HCT116 (cell line): ENCODE data around the gene AUTS2. TPM values are rescaled to one million over a fixed set of nuclear protein-coding genes. Genes with fewer than 3 reads are reported as not detected.
"Not testable (repeated sequence)": the region's sequence is repeated elsewhere in the genome, so short reads cannot be mapped to it uniquely, and the experiment has no call there.

Experiments
- ATAC-seq: fragments of 200-7000 bp; cut with Tn5 transposase; 2 replicates; pipeline ENCODE4 v1.9.1; 2020; ENCODE audit warnings: mild to moderate bottlenecking, moderate library complexity
- BruUV-seq: library from RNA; stranded (reverse); fragments of 400-500 nt; replicated peaks from 2 replicates; lab custom pipeline; 2021; lab: Mats Ljungman, UMichigan
- CTCF ChIA-PET: fragments of 300-600 bp; sonication (Branson Sonifier 250); formaldehyde crosslinking; loops from one replicate; lab custom pipeline; 2021; ENCODE audit warnings: antibody characterized with exemption; lab: Charles Lee
- POLR2A ChIA-PET: fragments of 300-600, 350-600 bp; sonication (Branson Sonifier 250); formaldehyde crosslinking; loops from one replicate; lab custom pipeline; 2021; ENCODE audit warnings: antibody characterized with exemption; lab: Charles Lee
- RAD21 ChIA-PET, 2 experiments: fragments of 300-600 bp; sonication (Branson Sonifier 250); formaldehyde crosslinking; loops; one replicate each; lab custom pipeline; 2023; ENCODE audit warnings: low total read pairs in 2 of 2; ENCODE audit not compliant: uncharacterized antibody in 2 of 2, unreplicated experiment in 2 of 2, low non-redundant PET in 1 of 2; lab: Charles Lee
- DNase-seq: peaks from one replicate; pipeline ENCODE4 v3.0.0-alpha.2; 2010; ENCODE audit warnings: low read depth, low spot score
- H2AFZ ChIP-seq: fragments of 200-600 bp; shearing (Covaris generic), sonication (generic); 2 replicates; pipeline ENCODE4 v1.6.1; 2017; ENCODE audit warnings: low read depth, mixed run types, mixed read lengths, antibody characterized with exemption, low read length; ENCODE audit not compliant: poor library complexity, severe bottlenecking
- H3K27ac ChIP-seq: 2 replicates; pipeline ENCODE4 v1.5.1; 2012; ENCODE audit warnings: low read depth, low read length
- H3K27me3 ChIP-seq: fragments of 200-600 bp; sonication (generic); 2 replicates; pipeline ENCODE4 v1.6.1; 2016; ENCODE audit warnings: mixed run types, low read length, mixed read lengths; ENCODE audit not compliant: insufficient read depth
- H3K36me3 ChIP-seq, 2 experiments: fragments of 200-500 bp in 1 of 2; fragments of 200-600 bp in 1 of 2; sonication (Bioruptor generic) in 1 of 2; sonication (generic) in 1 of 2; 2 replicates each; pipeline versions ENCODE4 v1.5.1 to v1.6.1; 2014 to 2016; ENCODE audit warnings: low read length in 2 of 2, inconsistent platforms in 1 of 2, mixed read lengths in 1 of 2, mixed run types in 1 of 2; ENCODE audit not compliant: insufficient read depth in 2 of 2, control insufficient read depth in 1 of 2
- H3K4me1 ChIP-seq, 2 experiments: fragments of 200-600 bp in 1 of 2; sonication (generic) in 1 of 2; 2 replicates each; pipeline versions ENCODE4 v1.5.1 to v1.6.1; 2012 to 2017; ENCODE audit warnings: low read length in 2 of 2, inconsistent platforms in 1 of 2, mild to moderate bottlenecking in 1 of 2, mixed read lengths in 1 of 2, mixed run types in 1 of 2, moderate library complexity in 1 of 2; ENCODE audit not compliant: insufficient read depth in 2 of 2, control insufficient read depth in 1 of 2
- H3K4me2 ChIP-seq: fragments of 200-600 bp; sonication (generic); 2 replicates; pipeline ENCODE4 v1.6.1; 2017; ENCODE audit warnings: mixed run types, low read length, mixed read lengths
- H3K4me3 ChIP-seq, 2 experiments: fragments of 200-600 bp in 1 of 2; sonication (generic) in 1 of 2; replicated peaks in 1 of 2; 2 replicates each; pipeline ENCODE4 v1.5.1; 2011 to 2016; ENCODE audit warnings: low read length in 2 of 2, control low read depth in 1 of 2, low read depth in 1 of 2, mild to moderate bottlenecking in 1 of 2, mixed read lengths in 1 of 2, mixed run types in 1 of 2
- H3K79me2 ChIP-seq: fragments of 200-600 bp; sonication (generic); 2 replicates; pipeline ENCODE4 v1.6.1; 2017; ENCODE audit warnings: mild to moderate bottlenecking, mixed run types, low read length, moderate library complexity, mixed read lengths; ENCODE audit not compliant: insufficient read depth
- H3K9ac ChIP-seq: fragments of 200-600 bp; sonication (generic); 2 replicates; pipeline ENCODE4 v1.6.1; 2016; ENCODE audit warnings: low read length, mixed read lengths
- H3K9me2 ChIP-seq: fragments of 200-600 bp; sonication (generic), shearing (Covaris generic); 2 replicates; pipeline ENCODE4 v1.6.1; 2017; ENCODE audit warnings: mixed run types, mild to moderate bottlenecking, moderate library complexity; ENCODE audit not compliant: insufficient read depth
- H3K9me3 ChIP-seq, 2 experiments: fragments of 200-500 bp in 1 of 2; fragments of 200-600 bp in 1 of 2; sonication (Bioruptor generic) in 1 of 2; sonication (generic) in 1 of 2; 2 replicates each; pipeline ENCODE4 v1.6.1; 2014 to 2017; ENCODE audit warnings: low read length in 2 of 2, mixed read lengths in 2 of 2, inconsistent platforms in 1 of 2, low read depth in 1 of 2, mild to moderate bottlenecking in 1 of 2, mixed run types in 1 of 2, moderate library complexity in 1 of 2; ENCODE audit not compliant: control insufficient read depth in 1 of 2, insufficient read depth in 1 of 2
- H4K20me1 ChIP-seq: fragments of 200-600 bp; sonication (generic), shearing (Covaris generic); 2 replicates; pipeline ENCODE4 v1.6.1; 2017; ENCODE audit warnings: mixed run types, mild to moderate bottlenecking, moderate library complexity; ENCODE audit not compliant: insufficient read depth
- CBX3 ChIP-seq: IDR thresholded peaks from 2 replicates; pipeline ENCODE4 v1.6.1; 2012; ENCODE audit warnings: low read depth
- CEBPB ChIP-seq: IDR thresholded peaks from 2 replicates; pipeline ENCODE4 v1.6.1; 2012; ENCODE audit warnings: low read depth
- EGR1 ChIP-seq: IDR thresholded peaks from 2 replicates; pipeline ENCODE4 v1.6.1; 2012; ENCODE audit warnings: low read depth
- ELF1 ChIP-seq: IDR thresholded peaks from 2 replicates; pipeline ENCODE4 v1.6.1; 2012; ENCODE audit warnings: low read depth, borderline replicate concordance
- EZH2 ChIP-seq: fragments of 200-600 bp; sonication (generic); IDR thresholded peaks from 2 replicates; pipeline ENCODE4 v1.6.1; 2017; ENCODE audit warnings: antibody characterized with exemption, mixed run types
- EZH2phosphoT487 ChIP-seq: fragments of 200-600 bp; IDR thresholded peaks from 2 replicates; pipeline ENCODE4 v1.6.1; 2018; ENCODE audit warnings: antibody characterized with exemption, borderline replicate concordance
- FOSL1 ChIP-seq: IDR thresholded peaks from 2 replicates; pipeline ENCODE4 v1.6.1; 2012; ENCODE audit warnings: low read depth
- JUND ChIP-seq: IDR thresholded peaks from 2 replicates; pipeline ENCODE4 v1.6.1; 2012
- POLR2A ChIP-seq: IDR thresholded peaks from 2 replicates; pipeline ENCODE4 v1.7.0; 2011; ENCODE audit warnings: borderline replicate concordance; ENCODE audit not compliant: insufficient read depth, insufficient read length; ENCODE audit errors: extremely low read depth
- POLR2AphosphoS5 ChIP-seq: IDR thresholded peaks from 2 replicates; pipeline ENCODE4 v1.6.1; 2011; ENCODE audit warnings: mild to moderate bottlenecking, low read depth, low read length, moderate library complexity
- SIN3A ChIP-seq: IDR thresholded peaks from 2 replicates; pipeline ENCODE4 v1.6.1; 2012; ENCODE audit warnings: low read depth
- TCF7L2 ChIP-seq: IDR thresholded peaks from 2 replicates; pipeline ENCODE4 v1.7.0; 2011; ENCODE audit warnings: borderline replicate concordance, inconsistent platforms; ENCODE audit not compliant: insufficient read depth, insufficient read length; ENCODE audit errors: extremely low read depth
- YY1 ChIP-seq: IDR thresholded peaks from 2 replicates; pipeline ENCODE4 v1.6.1; 2011; ENCODE audit warnings: low read length, low read depth, moderate library complexity, mild to moderate bottlenecking; ENCODE audit not compliant: insufficient replicate concordance; ENCODE audit errors: extremely low read depth
- ZFX ChIP-seq: fragments of 450-650 bp; IDR thresholded peaks from 2 replicates; pipeline ENCODE4 v1.6.1; 2017
- ZNF274 ChIP-seq: fragments of 200-500 bp; sonication (Bioruptor generic); IDR thresholded peaks from 2 replicates; pipeline ENCODE4 v1.6.1; 2014; ENCODE audit warnings: mild to moderate bottlenecking, low read depth, low read length, inconsistent platforms
- intact Hi-C: fragments of 100-400 bp; cut with micrococcal nuclease; formaldehyde crosslinking; loops from 2 replicates; pipeline ENCODE4 v1.10.0; 2022
- total RNA-seq: library from RNA; stranded (reverse); gene quantifications from one replicate; pipeline ENCODE4 v1.2.1, GENCODE V29; 2021; ENCODE audit not compliant: unreplicated experiment
- TF ChIP-seq, protein P1 (sequence below), 3 experiments: fragments of 200-600 bp in 1 of 3; sonication (generic) in 1 of 3; IDR thresholded peaks in 2 of 3; conservative IDR thresholded peaks in 1 of 3; 2 replicates each; pipeline ENCODE4 v1.5.1; 2012 to 2017; ENCODE audit warnings: low read depth in 2 of 3, low read length in 2 of 3, antibody characterized with exemption in 1 of 3, borderline replicate concordance in 1 of 3, control low read depth in 1 of 3, mild to moderate bottlenecking in 1 of 3, mixed read lengths in 1 of 3, mixed run types in 1 of 3, moderate library complexity in 1 of 3; ENCODE audit not compliant: insufficient read depth in 1 of 3
- TF ChIP-seq, protein P2 (sequence below): IDR thresholded peaks from 2 replicates; pipeline ENCODE4 v1.6.1; 2012
- TF ChIP-seq, protein P3 (sequence below): IDR thresholded peaks from 2 replicates; pipeline ENCODE4 v1.6.1; 2012; ENCODE audit warnings: low read depth
- TF ChIP-seq, protein P4 (sequence below): IDR thresholded peaks from 2 replicates; pipeline ENCODE4 v1.6.1; 2012

AUTS2 gene
- total RNA-seq, 1 experiment from 2014 or later = 0.93 TPM

DNA sequence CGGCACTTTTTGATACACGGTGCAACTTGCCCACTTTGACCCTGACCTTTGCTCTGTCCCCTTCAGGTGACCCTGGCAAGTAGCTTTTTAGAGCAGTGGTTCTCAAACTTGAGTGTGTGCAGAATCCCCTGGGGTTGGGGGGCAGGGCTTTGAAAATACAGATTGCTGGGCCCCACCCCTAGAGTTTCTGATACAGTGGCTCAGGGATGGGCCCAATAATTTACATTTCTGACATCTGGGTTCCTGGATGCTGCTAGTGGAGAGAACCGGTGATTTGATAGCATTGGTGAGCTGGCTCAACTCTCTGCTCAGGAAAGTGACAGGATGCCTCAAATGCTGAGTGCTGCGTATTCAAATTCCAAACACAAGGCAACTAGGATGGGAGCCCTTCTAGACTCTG lies 995.9 kb downstream of the AUTS2 start:
- no peaks in the 10 kb centered on the region for H3K79me2 ChIP-seq
- H4K20me1 ChIP-seq = no peaks in the 10 kb centered on the region
- ChIA-PET POLR2A (no interaction called here), CTCF (no interaction called here), RAD21 (no interaction called here)
- H3K27me3 ChIP-seq = no peaks in the 10 kb centered on the region
- DNase-seq (no peak), ATAC-seq (no peak)
- no peaks in the 10 kb centered on the region for H3K4me1 ChIP-seq
- H3K9me3 ChIP-seq = peaks cover 0 to 3% of the 10 kb centered on the region in 2 experiments; a peak in 2 of 4 replicates
- H3K36me3 ChIP-seq = no peaks in the 10 kb centered on the region
- no peak overlapping the region for H3K27ac ChIP-seq
- BruUV-seq = no TSS peak
- H3K9me2 ChIP-seq = no peaks in the 10 kb centered on the region
- intact Hi-C loops = no loop called here
- TF ChIP-seq ELF1 (no peak), POLR2AphosphoS5 (no peak), EGR1 (no peak), ZFX (no peak), TCF7L2 (no peak), CBX3 (no peak), POLR2A (no peak), SIN3A (no peak), FOSL1 (no peak), JUND (no peak), ZNF274 (no peak), CEBPB (no peak), YY1 (no peak), EZH2 (no peak), EZH2phosphoT487 (no peak)
- TF ChIP-seq, protein P1, sequence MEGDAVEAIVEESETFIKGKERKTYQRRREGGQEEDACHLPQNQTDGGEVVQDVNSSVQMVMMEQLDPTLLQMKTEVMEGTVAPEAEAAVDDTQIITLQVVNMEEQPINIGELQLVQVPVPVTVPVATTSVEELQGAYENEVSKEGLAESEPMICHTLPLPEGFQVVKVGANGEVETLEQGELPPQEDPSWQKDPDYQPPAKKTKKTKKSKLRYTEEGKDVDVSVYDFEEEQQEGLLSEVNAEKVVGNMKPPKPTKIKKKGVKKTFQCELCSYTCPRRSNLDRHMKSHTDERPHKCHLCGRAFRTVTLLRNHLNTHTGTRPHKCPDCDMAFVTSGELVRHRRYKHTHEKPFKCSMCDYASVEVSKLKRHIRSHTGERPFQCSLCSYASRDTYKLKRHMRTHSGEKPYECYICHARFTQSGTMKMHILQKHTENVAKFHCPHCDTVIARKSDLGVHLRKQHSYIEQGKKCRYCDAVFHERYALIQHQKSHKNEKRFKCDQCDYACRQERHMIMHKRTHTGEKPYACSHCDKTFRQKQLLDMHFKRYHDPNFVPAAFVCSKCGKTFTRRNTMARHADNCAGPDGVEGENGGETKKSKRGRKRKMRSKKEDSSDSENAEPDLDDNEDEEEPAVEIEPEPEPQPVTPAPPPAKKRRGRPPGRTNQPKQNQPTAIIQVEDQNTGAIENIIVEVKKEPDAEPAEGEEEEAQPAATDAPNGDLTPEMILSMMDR (IDR thresholded peaks at IDR 0.05 in 2 of 3, conservative IDR thresholded peaks at IDR 0.05 in 1 of 3; ENCODE audit: borderline replicate concordance in 1 of 3, insufficient read depth in 1 of 3, low read depth in 2 of 3, low read length in 2 of 3) = no peak
- TF ChIP-seq, protein P2, sequence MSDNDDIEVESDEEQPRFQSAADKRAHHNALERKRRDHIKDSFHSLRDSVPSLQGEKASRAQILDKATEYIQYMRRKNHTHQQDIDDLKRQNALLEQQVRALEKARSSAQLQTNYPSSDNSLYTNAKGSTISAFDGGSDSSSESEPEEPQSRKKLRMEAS = no peak
- TF ChIP-seq, protein P3, sequence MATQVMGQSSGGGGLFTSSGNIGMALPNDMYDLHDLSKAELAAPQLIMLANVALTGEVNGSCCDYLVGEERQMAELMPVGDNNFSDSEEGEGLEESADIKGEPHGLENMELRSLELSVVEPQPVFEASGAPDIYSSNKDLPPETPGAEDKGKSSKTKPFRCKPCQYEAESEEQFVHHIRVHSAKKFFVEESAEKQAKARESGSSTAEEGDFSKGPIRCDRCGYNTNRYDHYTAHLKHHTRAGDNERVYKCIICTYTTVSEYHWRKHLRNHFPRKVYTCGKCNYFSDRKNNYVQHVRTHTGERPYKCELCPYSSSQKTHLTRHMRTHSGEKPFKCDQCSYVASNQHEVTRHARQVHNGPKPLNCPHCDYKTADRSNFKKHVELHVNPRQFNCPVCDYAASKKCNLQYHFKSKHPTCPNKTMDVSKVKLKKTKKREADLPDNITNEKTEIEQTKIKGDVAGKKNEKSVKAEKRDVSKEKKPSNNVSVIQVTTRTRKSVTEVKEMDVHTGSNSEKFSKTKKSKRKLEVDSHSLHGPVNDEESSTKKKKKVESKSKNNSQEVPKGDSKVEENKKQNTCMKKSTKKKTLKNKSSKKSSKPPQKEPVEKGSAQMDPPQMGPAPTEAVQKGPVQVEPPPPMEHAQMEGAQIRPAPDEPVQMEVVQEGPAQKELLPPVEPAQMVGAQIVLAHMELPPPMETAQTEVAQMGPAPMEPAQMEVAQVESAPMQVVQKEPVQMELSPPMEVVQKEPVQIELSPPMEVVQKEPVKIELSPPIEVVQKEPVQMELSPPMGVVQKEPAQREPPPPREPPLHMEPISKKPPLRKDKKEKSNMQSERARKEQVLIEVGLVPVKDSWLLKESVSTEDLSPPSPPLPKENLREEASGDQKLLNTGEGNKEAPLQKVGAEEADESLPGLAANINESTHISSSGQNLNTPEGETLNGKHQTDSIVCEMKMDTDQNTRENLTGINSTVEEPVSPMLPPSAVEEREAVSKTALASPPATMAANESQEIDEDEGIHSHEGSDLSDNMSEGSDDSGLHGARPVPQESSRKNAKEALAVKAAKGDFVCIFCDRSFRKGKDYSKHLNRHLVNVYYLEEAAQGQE = no peak
- TF ChIP-seq, protein P4, sequence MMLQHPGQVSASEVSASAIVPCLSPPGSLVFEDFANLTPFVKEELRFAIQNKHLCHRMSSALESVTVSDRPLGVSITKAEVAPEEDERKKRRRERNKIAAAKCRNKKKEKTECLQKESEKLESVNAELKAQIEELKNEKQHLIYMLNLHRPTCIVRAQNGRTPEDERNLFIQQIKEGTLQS = no peak
- no peak overlapping the region for H2AFZ ChIP-seq
- H3K9ac ChIP-seq = no peak overlapping the region
- H3K4me3 ChIP-seq = no peak overlapping the region
- no peak overlapping the region for H3K4me2 ChIP-seq

DNA sequence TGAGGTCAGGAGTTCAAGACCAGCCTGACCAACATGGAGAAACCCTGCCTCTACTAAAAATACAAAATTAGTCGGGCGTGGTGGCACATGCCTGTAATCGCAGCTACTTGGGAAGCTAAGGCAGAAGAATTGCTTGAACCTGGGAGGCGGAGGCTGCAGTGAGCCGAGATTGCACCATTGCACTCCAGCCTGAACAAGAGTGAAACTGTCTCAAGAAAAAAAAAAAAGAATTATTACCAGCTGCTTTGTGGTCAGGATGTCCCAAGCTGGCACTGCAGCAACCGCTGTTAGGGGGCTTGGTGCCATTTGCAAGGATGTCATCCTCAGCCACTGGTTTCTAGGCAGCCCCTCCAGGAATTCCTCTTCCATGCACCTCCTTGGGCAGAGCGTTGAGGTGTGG lies 996.6 kb downstream of the AUTS2 start:
- H4K20me1 ChIP-seq, ATAC-seq, H3K4me3 ChIP-seq, H3K36me3 ChIP-seq, H3K79me2 ChIP-seq, intact Hi-C loops, H3K4me2 ChIP-seq, BruUV-seq, H2AFZ ChIP-seq, H3K4me1 ChIP-seq, H3K27ac ChIP-seq, DNase-seq, H3K9me3 ChIP-seq, CTCF ChIA-PET, H3K27me3 ChIP-seq, H3K9ac ChIP-seq, RAD21 ChIA-PET, H3K9me2 ChIP-seq, POLR2A ChIA-PET: not testable (repeated sequence)
